Limb (tissue), 2 donors: ENCODE data around the gene CRYZ.
"Not testable (repeated sequence)": the region's sequence is repeated elsewhere in the genome, so short reads cannot be mapped to it uniquely, and the experiment has no call there.

ENCODE experiments used
- DNase-seq, 2 donors: peaks; one replicate each; pipeline ENCODE4 v3.0.0-alpha.2; 2016; ENCODE audit errors: extremely low spot score in 2 of 2

Gene CRYZ

DNA sequence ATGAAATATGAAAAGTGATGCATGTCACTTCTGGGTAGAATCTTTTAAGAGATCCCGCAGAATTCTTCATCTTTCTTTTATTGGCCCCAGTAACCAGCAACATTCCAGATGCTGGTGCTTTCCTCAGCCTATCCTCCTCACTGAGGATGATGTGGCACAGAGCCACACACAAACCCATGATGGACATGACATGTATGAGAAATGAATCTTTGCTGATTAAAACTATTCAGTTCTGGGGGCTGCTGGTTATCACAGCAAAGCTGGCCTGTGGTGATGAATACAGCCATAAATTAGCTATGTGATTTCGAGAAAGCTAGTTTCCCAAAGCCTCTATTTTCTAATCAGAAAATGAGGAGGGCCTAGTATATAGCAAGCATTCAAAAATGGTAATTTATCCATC is 51.0 kb downstream of the CRYZ start:
- no peak for DNase-seq

DNA sequence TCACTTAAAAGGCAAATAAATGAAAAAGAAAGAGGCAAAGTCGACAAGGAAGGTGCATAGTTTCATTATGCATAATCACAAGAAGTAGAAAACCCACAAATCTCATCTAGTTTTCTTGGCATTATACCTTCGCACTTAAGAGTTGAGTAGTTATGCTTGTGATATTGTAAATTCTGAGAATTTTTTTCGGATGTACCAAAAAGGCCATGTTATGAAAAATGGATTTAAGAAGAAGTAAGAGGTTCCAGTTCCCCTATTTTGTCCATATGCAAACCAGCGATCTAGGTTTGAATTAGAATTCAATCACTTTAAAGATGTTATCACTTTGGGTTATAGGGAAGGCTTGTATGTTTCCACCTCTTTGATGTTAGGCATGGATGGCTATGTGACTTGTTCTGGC is 51.4 kb downstream of the CRYZ start:
- no peak for DNase-seq

DNA sequence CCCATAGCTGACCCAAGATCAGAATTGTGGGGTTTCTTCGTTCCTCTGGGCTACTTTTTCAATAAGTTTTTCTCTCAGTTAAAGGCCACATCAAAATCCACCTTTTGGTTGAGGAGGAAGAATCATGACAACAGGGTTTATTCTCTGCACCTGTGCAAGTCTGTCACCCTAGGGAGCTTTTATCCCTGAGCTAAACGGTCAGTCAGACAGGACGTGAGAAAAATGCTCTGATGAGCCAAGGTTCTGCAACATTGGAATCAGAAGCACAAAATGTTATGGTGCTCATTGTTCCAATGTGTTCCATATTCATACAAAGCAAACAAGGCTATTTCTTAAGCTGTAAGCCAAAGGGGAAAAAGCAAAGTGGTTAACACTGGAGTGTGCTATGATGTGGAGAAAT is 51.8 kb downstream of the CRYZ start:
- no peak for DNase-seq

DNA sequence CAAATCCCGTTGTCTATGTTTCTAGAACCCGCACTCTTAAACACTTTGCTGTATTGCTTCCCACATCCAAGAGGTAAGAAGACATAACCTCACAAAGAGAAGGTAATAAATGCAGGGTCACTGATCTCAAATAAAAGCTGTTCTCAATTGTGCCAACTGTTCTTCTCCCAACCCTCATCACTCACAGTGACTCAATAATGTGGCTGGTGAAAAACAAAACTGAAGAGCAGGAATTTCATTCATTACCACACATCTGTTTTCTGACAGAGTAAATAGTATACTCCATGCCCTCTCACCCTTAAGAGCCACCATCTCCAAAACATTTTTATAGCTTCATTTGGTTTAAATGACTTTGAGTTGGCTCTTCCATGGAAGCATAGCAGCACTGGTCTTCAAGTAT is 53.0 kb downstream of the CRYZ start:
- no peak for DNase-seq

DNA sequence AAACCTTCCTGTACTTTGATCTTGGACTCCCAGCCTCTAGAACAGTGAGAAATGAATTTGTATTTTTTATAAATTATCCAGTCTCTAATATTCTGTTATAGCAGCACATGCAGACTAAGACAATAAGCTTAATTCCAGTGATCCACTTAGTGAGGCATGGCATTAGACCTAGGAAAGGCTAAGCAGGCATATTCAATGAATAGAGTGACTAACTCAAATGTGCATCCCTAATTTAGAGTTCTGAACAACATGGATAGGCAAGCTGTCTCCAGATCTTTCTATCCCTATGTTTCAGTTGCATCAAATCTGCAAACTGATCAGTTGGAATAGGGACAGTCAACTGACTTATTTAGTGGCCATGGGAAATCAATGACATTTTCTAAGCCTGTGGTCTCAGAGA is 54.9 kb downstream of the CRYZ start:
- no peak for DNase-seq

DNA sequence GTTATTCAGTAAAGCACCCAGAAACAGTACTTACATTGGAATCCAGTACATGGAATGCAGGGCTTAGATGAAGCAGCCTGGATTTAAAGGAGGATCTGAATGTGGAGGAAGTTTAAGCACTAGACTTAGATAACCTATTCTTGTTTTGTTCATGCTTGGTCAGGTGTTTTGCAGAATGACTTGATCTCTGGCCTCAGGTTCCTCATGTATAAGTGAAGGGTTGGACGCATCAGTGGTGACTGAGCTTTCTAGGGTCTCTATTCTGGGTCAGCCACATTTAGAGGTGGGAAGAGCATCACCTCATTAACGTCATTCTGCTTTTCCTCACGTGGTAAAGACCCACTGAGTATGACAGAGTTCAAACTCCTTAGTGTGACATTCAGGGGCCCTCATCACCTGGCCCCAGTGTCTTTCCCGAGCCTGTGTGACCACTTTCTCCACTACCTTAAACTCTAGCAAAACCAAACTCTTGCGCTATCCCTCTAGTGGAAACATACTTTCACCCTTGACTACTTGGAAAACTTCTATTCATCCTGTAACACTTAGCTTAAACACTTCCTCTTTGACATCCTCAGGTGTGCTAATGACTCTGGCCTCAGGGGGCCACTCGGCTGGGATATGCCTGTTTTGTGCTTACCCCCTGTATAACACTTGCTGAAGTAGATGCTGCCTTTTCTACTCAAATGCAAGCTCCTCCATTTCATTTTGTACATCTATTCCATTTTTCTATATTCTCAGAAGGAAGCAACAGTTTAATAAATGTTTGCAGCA is 58.4 kb downstream of the CRYZ start:
- no peak for DNase-seq

DNA sequence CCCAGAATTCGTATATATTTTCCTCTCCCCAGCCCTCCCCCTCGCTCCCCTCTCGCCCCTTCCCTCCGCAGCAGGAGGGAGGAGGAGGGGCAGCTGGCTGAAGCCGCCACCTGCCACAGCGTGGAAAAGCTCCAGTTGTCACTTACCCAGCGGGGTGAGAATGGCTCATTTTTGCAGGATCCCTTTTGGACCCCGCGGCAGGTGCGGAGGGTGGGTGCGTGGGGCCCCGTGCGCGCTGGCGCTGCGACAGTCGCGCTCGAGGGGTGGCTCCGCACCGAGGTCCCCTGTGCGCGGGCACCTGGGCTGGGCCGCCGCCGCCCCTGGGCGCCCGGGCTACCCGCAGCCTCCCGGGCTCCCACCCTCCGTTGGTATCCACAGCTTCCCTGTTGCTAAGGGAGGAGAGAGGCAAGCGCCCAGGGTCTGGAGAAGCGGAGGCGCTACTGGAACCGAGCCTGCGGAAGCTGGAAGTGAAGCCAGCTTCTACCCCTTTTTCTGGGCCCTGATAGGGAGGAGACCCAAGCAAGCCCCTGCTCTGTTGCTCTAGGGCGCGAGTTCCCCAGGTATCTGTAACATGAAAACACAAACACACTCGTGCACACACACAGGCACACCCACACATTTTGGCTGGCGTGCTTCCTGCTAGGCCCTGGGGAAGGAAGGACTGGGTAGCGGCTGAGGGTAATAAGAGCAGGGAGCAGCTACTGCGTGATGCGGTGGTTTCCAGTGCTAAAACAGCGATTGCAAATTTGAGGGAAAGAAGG is 59.3 kb downstream of the CRYZ start, which contains the start of gene ERICH3:
TSS of gene ERICH3 (minus strand) at position 442 of the 761 bp plus-strand sequence. CDS start at position 169, 273 bp downstream.
- peak; percentile 27 to 65 for DNase-seq

DNA sequence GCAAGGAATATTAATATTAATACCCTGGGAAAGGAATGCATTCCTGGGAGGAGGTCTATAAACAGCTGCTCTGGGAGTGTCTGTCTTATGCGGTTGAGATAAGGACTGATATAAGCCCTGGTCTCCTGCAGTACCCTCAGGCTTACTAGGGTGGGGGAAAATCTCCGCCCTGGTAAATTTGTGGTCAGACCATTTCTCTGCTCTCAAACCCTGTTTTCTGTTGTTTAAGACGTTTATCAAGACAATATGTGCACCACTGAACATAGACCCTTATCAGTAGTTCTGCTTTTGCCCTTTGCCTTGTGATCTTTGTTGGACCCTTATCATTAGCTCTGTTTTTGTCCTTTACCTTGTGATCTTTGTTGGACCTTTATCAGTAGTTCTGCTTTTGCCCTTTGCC is 62.0 kb downstream of the CRYZ start:
- not testable (repeated sequence) for DNase-seq
